ENCODE results near the gene VPS8. TPM values are rescaled to one million over a fixed set of nuclear protein-coding genes. Genes with fewer than 3 reads are reported as not detected.

The VPS8 gene
- total RNA-seq, 1 donor from 2014 or later, result 46.1 TPM

DNA sequence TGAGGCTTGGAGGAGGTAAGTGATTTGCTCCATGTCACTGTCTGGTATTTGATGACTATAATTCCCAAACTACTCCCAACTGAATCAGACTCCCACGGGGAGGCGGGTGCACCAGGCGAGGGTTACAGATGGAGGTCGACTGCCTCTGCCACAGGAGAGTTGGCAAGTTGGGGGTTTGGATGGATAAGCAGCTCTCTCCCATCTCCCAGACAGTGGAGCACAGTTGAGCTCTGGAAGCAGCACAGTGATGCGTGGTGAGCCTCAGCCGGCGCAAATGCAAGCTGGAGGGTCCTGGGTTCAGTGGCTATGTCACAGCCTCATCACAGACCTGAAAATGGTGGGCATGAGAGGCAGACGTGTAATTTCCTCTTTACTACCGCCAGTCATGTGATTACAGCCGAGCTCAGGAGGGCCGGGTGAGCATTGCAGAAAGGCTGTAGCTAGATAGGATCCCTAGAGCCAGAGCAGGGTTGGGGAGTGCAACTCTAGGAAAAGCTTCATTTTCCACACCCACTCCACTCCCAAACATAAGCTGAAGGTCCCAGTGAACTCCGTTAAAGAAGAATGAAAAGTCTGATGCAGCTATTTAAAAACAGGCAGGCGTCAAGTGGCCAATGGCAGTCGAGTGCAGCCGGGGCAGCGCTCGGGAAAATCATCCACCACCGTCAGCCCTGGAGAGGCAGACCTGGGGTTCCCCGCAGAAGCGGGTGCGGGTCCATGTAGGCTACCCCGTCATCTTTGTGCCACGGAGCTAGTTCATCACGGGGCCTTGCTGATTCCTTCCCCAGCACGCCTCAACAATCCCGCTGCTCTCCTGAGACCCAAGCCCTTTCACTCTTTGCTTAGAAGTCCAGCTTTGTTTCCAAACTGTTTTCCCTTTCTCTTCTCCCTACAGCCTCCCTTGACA is 33.3 kb upstream of the VPS8 start:
- ATAC-seq, result no peak
- intact Hi-C loops (cut with DNase I), result no loop called here
- no peak for DNase-seq (ENCODE audit: missing footprints)

DNA sequence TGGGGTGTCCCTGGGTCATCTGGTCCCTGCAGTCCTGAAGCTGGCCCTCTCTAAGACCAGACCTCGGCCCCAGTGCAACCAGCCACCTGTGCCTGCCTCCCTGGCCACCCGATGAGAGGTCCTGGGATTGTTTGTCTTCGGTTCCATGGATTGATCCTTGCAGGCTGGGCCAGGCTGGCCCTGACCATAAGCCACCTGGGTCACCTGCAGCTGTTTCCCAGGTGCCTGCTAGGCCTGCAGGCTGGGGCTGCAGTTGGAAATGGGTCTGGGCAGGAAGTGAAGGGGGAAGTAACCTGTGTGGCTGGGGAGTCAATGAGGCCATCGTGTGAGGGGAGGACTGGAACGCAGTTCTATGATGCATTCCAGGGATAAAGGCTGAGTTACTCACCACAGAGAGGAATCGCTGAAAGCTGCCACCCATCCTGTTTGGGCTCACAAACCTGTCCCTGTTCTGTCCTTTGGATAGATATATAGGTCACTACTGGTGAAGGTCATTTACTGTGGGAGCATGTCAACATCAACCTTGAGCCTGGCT is 30.9 kb upstream of the VPS8 start:
- ATAC-seq, result no peak
- intact Hi-C loops (cut with DNase I), result no loop called here
- DNase-seq (ENCODE audit: missing footprints), result no peak

DNA sequence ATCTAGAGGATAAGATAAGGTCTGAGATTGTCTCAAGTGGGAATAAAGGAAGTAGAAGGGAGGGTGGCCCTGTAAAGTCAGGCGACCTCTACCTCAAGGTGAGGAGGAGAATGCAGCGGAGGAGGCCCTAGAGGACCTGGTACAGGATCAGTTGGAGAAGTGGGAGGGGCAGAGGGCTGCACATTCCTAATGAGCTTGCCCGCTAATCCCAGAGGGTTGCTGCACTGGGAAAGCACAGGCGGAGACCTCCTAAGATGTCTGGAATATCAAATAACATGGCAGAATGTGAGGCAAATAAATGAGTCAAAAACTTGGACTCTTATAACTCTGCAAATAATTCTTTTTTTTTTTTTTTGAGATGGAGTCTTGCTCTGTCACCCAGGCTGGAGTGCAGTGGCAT is 30.2 kb upstream of the VPS8 start:
- ATAC-seq (no peak), DNase-seq (ENCODE audit: missing footprints) (no peak)
- intact Hi-C loops (cut with DNase I), result no loop called here

DNA sequence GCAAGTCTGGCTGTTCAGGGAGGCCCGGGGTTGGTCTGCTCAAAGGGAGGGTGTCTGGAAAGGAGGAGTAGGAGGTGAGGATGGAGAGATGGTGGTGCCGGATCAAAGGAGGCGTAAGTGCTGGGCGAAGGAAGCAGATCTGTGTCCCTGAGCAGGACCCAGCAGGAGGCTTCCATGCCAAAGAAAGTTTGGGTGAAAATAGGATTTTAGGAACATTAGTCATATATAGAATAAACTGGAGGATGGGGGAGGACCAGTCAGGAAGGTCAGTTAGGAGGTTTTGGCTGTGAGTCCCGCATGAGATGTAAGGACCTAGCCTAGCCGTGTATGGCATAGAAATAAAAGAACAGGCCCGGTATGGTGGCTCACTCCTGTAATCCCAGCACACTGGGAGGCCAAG is 28.6 kb upstream of the VPS8 start:
- ATAC-seq, result no peak
- DNase-seq (ENCODE audit: missing footprints), result no peak
- intact Hi-C loops (cut with DNase I), result no loop called here

DNA sequence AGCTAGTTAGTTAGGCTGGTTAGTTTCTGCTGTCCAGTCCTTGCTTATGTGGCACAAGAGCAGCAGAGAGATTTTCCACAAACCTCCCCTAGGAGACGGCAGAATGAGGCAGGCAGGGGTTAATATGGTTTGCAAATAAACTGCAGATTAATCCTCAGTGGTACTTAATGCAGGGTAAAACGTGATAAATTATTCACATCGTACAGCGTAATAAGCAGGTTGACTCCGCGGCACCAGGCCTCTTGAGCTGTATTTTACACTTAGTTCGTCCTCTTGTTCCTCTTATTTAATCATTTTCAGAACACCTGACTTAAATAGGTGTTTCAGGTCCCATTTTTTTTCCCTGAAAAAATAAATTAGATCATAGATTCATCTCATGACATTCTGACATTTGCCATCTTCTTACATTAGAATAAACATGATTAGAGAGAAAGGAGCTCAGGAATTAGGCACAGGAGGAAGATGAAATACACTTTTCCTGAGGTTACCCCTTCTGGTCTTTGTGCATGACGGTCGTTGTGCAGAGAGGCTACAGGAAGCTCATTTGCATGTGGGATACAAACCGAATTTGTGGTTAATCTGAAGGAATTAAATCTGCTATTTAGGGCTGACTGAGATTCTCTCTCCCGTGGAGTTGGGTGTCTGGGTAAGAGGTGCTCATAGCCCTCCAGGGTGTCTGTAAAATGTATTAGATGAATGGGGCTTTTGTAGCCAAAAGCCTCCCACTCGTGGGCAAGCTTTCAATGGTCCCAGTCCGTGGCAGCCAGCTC is 27.1 kb upstream of the VPS8 start:
- DNase-seq (ENCODE audit: missing footprints) (no peak), ATAC-seq (no peak)
- intact Hi-C loops (cut with DNase I), result no loop called here

DNA sequence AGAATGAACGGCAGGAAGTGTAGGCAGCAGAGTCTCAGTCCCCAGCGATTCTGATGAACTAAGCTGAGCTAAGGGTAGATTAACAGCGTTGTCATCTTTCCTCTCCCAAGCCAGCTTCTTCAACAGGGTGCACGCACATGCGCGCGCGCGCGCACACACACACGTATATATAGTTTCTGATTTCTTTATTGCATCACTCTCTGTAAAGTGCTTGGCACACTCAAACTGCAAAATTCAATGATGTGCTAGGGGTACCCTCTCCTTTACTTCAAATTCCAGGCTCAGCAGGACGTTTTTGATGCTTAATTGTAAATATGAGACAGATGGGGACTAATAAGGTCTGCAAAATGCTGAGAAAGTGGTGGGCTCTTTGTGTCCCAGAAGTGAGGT is 26.1 kb upstream of the VPS8 start:
- DNase-seq (ENCODE audit: missing footprints), result no peak
- peak; percentile 38 for ATAC-seq
- intact Hi-C loops (cut with DNase I), result no loop called here

DNA sequence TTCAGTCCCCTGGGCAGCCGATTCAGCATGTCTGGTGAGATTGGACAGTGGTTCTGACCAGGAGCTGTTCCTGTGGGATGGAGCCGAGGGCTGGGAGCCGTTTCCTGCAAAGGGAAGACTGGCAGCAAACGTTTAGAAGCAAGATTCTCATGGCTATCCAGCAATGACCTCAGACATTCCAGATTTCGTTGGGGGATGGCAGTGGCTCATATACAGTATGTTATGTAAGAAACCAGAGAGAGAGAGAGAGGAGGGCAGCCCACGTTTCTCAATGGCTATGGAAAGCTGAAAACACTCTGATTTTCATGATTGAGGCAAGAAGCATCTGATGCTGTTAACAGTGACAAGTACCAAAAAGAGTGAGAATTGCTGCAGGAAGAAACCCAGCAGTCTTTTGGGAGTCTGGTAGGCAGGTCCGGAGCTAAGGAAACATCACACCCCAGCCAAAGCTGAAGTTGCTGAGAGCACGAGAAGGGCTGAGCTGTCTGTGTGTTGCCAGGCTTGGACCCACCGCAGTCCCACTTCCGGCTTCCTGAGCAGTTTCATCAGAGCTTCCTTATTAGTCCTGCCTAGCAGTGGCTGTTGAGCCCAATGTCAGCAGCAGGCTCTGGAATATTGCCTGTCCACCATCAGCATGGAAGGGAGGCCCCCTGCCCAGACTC is 25.6 kb upstream of the VPS8 start:
- ATAC-seq (peak; percentile 80), DNase-seq (ENCODE audit: missing footprints) (peak; percentile 77)
- intact Hi-C loops (cut with DNase I), result no loop called here

DNA sequence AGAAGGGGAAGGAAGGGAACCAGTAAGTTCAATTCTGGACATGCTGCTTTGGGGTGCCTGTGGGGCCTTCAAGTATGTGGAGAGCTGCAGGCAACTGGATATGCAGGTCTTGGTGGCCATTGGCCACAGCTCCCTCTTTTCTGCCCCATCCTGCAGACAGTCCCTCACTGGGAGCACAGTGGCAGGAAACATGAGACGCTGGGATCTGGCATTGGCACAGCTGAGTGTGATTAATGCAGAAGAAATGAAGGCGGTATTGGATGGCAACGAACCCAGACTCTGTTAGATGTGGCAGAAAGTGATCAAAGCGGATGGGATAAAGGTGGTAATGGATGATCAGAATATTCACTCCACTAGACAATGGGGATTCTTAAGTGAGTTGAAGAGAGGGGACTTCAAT is 23.2 kb upstream of the VPS8 start:
- DNase-seq (ENCODE audit: missing footprints) (no peak), ATAC-seq (no peak)
- intact Hi-C loops (cut with DNase I), result no loop called here

DNA sequence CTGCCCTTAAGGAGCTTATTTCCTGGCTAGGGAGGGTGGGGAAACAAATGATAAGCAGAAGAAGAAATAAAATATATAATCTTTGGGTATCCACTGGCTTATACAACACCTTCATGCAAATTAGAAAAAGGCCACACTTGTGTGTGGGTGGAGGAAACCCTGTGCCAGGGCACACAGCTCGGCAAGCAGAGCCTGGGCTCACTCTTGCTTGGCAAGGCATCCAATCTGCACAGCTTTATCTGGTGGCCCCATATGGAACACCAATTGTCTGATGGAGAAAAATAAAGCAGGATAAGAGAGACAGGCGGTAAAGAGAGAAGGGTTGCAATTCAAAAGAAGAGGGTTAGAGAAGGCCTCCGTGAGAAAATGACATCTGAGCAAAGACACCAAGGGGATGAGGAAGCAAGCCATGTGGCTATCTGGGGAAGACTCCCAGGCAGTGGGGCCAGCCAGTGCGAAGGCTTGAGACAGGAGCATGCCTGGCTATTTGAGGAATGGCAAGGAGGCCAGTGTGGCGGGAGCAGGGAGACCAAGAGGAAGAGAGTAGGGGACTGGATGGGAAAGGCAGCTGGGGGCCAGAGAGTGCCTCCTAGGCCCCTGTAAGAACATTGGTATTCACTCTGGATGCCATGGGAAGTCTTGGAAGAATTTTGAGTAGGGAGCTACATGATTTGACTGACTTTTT is 22.5 kb upstream of the VPS8 start:
- intact Hi-C loops (cut with DNase I), result no loop called here
- no peak for ATAC-seq
- no peak for DNase-seq (ENCODE audit: missing footprints)

DNA sequence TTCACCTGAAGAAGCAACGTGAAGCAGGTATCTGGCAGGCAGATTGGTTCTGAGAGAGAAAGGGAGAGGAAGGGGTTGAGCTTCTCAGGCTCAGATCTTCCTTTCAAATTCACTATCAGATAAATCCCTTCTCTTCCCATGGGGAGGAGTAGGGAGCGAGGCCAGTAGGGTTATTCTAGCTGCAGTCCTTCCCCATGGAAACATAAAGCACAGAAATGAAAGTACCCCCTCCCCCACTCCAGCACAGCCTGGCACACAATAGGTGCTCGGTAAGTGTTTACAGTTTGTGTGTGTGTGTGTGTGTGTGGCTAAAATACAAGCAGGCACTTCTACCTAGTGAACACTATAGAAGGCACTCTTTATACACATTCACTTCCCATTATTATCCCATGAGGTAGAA is 20.8 kb upstream of the VPS8 start:
- ATAC-seq (no peak), DNase-seq (ENCODE audit: missing footprints) (no peak)
- intact Hi-C loops (cut with DNase I), result no loop called here

DNA sequence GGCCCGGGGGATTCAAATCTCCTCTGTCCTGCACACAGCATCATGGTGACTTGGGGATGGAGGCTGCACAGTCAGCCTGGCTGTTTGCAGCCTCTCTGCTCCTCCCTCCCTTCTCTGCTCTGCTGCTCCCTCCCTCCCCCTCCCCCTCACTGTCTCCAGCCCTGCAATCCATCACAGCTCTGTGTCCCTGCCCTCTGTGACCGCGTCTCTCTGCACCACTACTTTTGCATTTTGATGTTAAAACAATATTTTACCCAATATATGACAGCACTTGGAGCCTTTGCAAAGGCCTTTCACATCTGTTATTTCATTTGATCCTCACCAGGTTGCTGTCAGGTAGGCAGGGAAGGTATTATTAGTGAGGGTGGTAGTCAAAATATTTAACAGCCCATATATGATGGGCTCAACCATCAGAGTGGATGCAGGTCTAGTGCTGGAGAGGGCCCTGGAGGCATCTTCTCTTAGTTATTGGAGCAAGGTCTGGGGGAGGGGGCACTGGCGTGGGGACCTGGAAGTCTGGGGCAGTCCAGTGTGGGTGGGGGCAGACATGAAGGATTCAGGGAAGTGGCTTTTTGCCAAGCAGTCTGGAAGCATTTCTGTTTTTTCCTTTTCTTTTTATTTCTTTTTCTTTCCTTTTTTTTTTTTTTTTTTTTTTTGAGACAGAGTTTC is 16.3 kb upstream of the VPS8 start:
- intact Hi-C loops (cut with DNase I), result no loop called here
- DNase-seq (ENCODE audit: missing footprints) (no peak), ATAC-seq (no peak)

DNA sequence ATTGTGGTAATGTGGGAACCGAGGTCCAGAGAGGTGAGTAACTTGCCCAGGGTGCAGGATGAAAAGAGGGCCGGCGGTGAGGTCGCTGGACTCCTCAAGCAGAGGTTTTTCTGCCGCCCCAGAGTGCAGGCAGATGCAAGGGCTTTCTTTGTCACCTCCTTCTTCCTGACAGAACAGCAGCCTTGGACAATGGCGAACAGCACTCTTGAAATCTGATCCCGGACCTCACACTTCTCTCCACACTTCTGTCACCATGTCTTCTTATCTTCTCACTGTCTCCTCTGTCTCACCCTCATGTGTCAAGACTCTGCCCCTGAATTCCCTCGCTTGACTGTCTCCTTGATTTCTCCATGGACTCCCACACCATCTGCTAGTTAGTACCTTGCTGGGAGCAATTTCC is 15.4 kb upstream of the VPS8 start:
- DNase-seq (ENCODE audit: missing footprints), result no peak

DNA sequence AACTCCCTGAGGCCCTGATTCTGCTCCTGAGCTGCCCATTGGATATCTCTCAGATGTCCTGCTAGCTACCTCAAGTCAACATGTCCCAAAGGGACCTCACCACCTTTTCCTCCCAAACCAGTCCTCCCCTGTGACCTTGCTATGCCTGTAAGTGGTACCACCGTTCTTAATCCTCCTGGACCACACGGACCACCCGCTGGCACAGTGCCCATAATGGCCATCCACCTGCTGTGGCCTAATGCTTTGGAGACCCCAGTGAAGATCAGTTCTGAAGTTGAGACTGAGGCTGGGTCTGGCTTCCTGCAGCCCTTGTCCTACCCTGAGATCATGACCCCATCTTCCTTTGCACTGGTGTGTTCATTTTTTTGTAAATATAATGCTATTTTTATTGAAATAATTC is 15.0 kb upstream of the VPS8 start:
- peak; percentile 16 for ATAC-seq
- no peak for DNase-seq (ENCODE audit: missing footprints)
- intact Hi-C loops (cut with DNase I), result no loop called here

More for the DNA sequence above, 15.4 kb upstream of the VPS8 start:
- ATAC-seq, result peak; percentile 37
- intact Hi-C loops (cut with DNase I), result no loop called here

DNA sequence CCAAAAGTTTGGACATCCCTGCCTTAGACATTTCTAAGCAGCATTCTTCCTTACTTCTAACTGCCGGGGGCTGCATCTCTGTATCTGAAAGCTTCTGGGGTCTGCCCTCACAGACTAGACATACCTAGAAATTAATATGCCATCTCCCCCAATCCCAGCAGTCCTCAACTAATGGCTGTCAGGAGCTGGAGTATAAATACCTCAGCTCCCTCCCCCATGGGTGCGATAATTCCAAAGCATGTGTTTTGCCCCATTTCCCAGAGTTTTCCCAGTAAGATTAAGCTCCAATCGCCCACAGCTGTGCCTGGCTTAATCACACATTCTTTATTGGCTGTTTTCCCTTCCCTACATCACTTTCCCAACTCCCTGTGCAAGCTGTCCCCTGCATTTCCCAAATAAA is 13.8 kb upstream of the VPS8 start:
- no peak for ATAC-seq
- DNase-seq (ENCODE audit: missing footprints), result no peak
- intact Hi-C loops (cut with DNase I), result no loop called here

DNA sequence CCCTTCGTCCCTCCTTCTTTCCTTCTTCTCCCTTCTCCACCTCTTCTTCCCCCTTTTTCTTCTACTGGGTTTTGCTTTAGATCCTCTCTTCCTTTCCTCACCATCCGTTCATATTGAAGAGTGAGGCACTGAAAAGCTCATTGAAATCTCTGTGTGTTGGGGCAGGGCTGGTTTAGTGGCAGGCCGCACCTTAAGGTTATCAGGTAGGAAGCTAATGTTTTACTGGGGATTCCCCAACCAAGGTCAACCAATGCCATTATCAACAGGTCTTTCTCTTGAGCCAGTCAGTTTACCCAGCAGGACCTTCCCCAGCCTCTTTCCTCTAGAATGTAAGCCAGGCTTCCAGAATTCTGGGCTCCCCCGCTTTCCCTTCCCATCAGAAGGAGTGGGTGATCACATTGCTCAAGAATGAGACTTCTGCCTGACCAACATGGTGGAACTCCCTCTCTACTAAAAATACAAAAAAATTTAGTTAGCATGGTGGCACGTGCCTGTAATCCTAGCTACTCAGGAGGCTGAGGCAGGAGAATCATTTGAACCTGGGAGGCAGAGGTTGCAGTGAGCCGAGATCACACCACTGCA is 11.5 kb upstream of the VPS8 start:
- ATAC-seq, result no peak
- DNase-seq (ENCODE audit: missing footprints), result no peak
- intact Hi-C loops (cut with DNase I), result no loop called here

DNA sequence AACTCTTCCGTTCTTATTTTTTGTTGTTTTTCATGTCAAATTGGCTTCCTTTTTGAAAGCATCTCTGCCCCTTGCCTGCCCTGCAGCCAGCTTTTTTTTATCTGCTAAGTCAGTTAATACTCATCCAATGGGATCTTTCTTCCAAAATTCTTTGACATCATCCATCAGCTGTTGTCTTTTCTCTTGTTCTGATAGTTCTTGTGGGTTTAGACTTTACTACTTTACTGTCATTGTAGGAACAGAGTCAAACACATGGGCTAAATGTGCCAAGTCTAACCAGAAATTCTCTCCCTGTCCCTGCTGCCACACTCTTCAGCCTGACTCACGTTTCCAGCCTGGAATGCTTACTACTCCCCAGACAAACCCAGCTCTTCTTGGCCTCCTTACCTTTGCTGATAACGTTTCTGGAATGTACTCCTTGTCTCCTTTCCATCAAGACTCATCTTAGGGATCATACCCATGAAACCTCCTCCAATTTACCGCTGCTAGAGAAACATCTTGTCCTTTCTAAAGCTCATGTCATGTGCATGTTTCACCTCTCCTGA is 10.7 kb upstream of the VPS8 start:
- DNase-seq (ENCODE audit: missing footprints), result no peak
- intact Hi-C loops (cut with DNase I), result no loop called here

DNA sequence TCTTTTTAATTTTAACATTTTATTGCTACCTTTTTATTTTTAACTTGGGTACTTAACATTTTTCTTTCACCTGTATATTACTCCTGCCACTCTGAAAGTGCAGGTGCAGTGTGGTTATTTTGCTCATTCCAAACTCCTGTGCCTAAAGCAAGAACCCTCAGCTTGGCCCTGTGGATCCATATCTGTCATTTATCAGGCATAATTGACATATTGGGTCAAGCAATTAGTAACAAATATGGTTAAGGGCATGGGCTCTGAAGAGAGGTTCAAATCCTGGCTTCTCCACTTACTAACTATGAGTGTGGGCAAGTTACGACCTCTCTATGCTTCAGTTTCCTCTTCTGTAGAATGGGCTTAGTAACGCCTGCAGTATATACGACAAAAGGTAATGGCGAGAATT is 9.8 kb upstream of the VPS8 start:
- intact Hi-C loops (cut with DNase I), result no loop called here
- DNase-seq (ENCODE audit: missing footprints) (no peak), ATAC-seq (no peak)

More for the DNA sequence above, 10.7 kb upstream of the VPS8 start:
- no peak for ATAC-seq

DNA sequence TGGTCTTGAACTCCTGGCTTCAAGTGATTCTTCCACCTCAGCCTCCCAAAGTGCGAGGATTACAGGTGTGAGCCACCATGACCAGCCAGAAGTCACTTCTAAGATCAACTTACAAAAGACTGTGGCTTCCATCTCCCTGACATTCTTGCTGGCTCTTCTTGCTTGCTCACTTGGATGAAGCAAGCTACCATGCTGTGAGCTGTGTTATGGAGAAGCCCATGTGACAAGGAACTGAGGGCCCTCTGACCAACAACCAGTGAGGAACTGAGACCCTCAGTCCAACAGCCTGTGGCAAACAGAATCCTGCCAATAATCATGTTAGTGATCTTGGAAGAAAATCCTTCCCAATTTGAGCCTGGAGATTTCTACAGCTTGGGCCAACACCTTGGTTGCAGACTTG is 7.2 kb upstream of the VPS8 start:
- intact Hi-C loops (cut with DNase I), result no loop called here
- ATAC-seq (no peak), DNase-seq (ENCODE audit: missing footprints) (no peak)

Measured in Right ventricle myocardium inferior (tissue), 1 donor.